ENCODE data around the gene UNC13A.

UNC13A gene

DNA sequence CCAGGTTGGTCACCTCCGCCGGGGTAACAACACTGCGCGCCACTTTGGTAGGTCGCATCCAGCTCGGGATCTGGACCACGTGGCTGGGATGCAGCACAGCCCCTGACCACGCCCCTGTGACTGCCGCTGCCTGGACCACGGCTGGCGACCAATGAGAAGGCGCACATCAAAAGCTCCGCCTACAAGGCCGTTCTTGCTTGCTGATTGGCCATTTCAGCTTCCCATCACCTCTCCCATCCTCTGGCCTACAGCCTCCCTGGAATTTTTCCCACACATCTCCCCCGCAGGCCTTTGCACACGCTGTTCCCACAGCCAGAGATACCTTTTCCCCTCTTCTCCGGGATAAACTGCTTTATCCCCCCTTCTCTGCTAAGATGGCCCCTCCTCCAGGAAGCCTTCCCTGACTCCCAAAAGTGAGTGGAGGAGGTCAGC lies 18.6 kb upstream of the UNC13A start:
- no peak for DNase-seq (ENCODE audit: low read depth in 2 of 2)

DNA sequence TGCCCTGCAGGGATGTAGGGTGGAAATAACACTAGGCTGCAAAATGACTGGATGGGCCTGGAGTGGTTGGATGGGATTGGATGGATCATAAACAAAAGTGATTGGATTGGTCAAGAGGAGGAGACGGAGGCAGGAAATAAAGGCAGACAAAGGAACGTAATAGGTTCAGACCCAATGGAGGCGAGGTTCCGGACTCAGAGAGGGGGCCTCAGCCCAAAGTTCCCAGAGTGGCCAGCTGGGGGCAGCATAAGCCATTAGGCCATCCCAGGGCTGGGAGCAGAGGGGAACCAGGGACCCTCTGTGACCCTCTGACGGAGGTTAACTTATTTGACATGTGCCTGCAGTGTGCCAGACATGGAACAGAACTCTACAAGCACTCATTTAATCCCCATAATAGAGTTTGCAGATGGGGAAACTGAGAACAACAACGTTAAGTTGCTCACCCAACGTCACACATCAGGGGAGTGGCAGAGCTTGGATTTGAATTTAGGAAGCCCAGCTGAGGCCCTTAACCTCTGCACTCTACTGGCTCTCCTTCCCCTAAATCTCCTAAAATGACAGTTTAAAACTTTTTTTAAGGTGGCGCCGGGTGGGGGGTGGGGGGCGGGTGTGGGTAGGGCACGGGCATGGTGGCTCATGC lies 15.8 kb upstream of the UNC13A start:
- DNase-seq (ENCODE audit: low read depth in 2 of 2), result peak; percentile 41 to 61

DNA sequence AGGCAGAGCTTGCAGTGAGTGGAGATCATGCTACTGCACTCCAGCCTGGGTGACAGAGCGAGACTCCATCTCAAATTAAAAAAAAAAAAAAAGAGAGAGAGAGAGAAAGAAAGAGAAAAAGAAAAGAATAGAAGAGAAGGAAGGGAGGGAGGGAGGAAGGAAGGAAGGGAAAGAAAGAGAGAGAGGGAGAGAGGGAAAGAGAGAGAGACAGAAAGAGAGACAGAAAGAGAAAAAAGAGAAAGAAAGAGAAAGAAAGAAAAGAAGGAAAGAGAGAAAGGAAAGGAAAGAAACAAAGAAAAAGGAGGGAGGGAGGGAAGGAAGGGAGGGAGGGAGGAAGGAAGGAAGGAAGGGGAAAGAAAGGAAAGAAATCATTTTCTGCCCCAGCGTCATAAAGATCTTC lies 7.0 kb upstream of the UNC13A start:
- DNase-seq (ENCODE audit: low read depth in 2 of 2), result no peak

DNA sequence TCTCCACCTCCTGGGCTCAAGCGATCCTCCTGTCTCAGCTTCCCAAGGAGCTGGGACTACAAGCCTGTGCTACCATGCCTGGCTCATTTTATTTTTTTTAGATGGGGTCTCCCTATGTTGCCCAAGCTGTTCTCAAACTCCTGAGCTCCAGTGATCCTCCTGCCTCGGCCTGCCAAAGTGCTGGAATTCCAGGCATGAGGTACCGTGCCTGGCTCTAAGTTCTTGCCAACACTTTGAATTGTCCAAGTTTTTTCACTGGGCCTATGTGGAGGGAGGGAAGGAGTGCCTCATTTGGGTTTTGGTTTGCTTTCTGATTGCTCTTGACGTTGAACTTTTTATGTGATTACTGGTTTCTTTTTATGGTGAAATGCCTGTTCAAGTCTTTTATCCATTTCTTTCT lies 4.4 kb upstream of the UNC13A start:
- DNase-seq (ENCODE audit: low read depth in 2 of 2), result no peak

DNA sequence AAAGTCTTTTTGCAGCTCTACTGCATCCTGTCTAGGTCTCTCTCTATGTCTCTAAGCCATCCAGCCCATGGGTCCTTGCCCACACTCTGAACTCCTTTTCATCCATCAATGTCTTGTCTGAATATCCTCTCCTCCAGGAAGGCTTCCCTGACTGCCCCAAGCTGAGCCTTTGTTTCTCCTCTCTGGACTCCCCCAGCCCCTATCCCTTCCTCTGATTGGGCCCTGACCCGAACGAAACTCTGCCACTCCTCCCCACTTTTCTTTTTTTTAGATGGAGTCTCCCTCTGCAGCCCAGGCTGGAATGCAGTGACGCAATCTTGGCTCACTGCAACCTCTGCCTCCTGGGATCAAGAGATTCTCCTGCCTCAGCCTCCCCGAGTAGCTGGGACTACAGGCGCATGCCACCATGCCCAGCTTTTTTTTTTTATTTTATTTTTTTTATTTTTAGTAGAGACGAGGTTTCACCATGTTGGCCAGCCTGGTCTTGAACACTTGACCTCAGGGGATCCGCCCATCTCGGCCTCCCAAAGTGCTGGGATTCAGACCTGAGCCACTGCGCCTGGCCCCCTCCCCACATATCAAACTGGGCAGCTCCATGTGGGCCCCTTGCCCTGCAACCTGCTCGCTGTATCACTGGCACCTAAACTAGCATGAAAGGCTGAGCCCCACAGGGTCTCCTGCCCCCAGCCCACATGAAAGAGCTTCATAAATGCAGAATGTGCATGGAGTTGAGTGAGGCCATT lies 870 bp upstream of the UNC13A start:
- no peak for DNase-seq (ENCODE audit: low read depth in 2 of 2)

GRCh38 chr19:17687141-17687856 lies 855 bp downstream of the UNC13A start:
- no peak for DNase-seq (ENCODE audit: low read depth in 2 of 2)

GRCh38 chr19:17686592-17687024 lies 1.5 kb downstream of the UNC13A start:
- no peak for DNase-seq (ENCODE audit: low read depth in 2 of 2)

DNA sequence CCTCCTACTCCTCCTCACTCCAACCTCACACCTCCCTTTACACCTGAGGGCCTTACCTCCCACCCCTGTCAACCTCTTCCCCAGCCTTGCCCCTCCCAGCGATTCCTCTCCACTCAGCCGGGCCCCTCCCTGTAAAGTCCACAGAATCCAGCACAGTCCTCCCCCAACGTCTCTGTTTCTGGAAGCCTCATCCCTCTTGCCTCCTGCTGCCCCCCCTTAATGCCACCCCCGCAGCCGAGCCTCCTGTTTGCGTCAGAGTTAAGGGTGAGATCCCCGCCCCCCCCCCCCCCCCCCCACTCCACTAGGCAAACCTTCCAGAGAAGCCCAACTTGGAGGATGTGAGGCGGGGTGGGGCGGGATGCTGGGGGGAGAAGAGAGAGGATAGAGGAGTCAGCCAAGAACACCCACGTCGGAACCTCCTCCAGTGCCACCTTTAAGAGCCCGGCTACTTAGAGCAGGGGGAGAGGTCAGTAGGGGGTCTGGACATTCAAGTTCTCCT lies 2.1 kb downstream of the UNC13A start:
- DNase-seq (ENCODE audit: low read depth in 2 of 2), result no peak

- no peak for DNase-seq (ENCODE audit: low read depth in 2 of 2)
Measured at GRCh38 chr19:17685451-17686022, 2.6 kb downstream of the UNC13A start.

DNA sequence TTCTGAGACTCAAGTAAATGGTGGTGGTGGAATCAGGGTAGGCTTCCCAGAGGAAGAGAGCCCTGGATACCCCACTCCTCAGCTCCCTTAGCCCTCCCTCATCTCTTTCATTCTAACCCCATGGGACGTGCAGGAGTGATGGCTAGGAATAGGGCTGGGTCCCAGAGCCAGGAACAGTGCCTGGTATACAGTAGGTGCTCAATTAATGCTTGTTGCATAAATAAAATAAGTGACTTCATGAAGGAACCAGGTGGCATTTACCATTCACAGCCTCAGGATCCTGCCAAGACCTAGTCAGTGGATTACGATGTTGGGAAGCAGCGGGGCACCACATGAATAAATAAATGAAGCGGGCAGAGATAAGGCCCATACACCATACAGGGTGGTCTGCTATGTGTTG lies 3.9 kb downstream of the UNC13A start:
- DNase-seq (ENCODE audit: low read depth in 2 of 2), result no peak

GRCh38 chr19:17683078-17683477 lies 5.1 kb downstream of the UNC13A start:
- no peak for DNase-seq (ENCODE audit: low read depth in 2 of 2)

GRCh38 chr19:17682273-17682672 lies 5.9 kb downstream of the UNC13A start:
- DNase-seq (ENCODE audit: low read depth in 2 of 2), result no peak

- peak in 1 of 2 donors; percentile 10 for DNase-seq (ENCODE audit: low read depth in 2 of 2)
Measured at GRCh38 chr19:17681505-17682125, 6.5 kb downstream of the UNC13A start.

- peak; percentile 27 to 30 for DNase-seq (ENCODE audit: low read depth in 2 of 2)
Measured at GRCh38 chr19:17680230-17680722, 7.9 kb downstream of the UNC13A start.

DNA sequence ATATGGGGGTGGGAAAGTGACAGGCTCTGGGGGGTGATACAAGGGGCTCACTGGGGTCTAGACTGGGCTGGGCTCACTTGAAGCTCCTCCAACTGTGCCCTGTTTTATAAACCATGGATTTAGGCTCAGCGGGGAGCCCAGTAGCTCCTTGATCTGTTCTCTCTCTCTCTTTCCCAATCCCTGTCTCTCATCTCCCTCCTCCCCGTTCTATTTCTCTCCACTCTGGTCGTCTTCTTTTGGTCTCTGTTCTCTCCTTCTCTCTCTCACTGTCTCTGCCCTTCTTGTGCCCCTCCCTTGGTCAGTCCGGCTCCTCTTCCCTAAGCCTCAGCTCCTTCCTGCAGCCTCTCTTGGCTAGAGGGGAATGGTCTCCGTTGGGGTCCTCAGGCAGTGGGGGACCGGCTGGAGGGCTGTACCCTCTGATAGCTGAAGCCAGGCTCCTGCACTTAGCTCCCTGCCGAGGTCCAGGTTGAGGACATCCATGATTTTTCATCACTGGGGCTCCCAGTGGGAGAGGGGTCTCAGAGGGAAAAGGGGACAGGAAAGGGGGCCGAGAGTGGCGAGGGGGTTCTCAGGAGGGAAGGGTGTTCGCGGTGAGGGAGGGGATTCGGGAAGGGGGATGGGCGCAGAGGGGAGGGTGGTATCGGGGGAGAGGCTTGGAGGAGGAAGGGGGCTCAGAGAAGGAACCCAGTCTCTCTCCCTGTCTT lies 8.5 kb downstream of the UNC13A start:
- no peak for DNase-seq (ENCODE audit: low read depth in 2 of 2)

DNA sequence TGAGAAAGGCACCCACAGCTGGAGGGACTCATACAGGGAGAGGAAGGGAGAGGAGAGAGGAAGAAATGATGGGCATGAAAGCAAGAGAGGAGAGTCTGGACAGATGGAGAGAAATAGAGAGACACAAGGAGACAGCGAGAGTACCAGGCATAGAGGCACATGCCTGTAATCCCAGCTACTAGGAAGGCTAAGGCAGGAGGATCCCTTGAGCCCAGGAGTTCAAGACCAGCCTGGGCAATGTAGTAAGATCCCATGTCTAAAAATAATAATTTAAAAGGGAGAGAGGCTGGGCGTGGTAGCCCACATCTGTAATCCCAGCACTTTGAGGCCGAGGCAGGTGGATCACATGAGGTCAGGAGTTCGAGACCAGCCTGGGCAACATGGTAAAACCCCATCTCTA lies 9.3 kb downstream of the UNC13A start:
- no peak for DNase-seq (ENCODE audit: low read depth in 2 of 2)

DNA sequence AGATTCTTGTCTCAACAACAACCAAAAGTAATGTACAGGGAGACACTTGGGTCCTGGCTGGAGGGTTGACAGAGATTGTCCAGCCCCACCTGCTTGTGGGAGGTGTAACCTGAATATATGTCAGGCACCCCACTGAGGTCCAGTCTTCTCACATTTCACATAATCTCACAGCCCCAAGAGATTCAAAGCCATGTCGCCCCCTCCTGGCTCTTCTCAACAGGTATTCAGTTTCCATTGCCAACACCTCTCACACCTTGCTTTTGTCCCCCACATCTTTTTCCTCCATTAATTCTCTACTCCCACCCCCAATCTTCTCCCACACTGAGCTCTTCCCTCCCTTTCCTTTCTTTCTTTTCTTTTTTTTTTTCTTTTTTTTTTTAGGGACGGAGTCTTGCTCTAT lies 11.2 kb downstream of the UNC13A start:
- DNase-seq (ENCODE audit: low read depth in 2 of 2), result no peak

DNA sequence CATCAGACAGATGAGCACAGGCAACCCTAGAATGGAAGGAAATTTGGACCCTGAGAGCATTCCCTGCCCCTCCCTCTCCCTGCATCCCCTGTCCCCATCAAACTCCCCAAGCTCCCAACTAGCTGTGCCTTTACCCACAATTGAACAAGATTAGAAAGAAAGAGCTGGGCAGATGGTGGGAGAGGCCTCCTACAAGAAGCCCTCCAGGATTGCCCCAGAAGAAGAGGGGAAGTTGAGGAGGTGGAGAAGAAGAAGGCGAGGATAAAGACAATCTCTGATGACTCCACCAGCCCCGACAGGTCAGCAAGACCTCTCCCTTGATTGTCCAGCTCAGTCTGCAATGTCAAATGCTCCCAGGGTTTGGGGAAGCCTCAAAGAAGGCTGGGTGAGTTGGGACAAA lies 11.9 kb downstream of the UNC13A start:
- DNase-seq (ENCODE audit: low read depth in 2 of 2), result no peak

DNA sequence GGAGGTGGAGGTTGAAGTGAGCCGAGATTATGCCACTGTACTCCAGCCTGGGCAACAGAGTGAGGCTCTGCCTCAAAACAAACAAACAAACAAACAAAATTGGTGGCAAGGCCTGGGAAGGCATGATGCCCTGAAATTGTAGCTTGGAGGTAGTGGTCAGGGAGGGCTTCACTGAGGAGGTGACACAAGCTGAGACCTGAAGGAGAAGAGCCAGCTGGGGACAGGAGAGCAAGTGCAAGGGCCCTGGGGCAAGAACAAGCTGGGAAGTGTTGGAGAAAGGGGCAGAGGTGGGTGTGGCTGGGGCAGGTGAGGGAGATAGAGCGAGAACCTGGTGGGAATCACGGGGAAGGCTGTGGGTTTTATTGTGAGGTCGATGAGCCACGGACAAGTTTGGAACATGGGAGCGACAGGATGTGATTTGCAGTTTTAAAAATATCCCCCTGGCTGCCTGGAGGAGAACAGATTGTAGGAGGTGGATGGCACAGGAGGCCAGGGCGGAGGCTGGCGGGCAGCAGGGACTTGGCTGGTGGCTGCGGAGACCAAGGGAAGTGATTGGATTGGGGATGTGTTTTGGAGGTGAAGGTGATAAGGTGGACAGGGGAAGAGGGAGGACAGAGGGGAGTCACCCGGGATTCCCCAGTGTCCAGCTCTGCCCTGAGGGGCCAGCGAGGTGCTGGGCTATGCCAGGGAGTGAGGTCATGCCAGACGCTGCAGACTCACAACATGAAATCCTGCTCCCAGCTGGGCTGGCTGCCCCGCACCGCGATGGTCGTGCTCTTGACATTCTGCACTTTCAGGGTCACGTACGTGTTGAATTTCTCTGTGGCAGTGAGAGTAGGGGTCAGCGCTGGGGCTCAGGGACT lies 14.0 kb downstream of the UNC13A start:
- no peak for DNase-seq (ENCODE audit: low read depth in 2 of 2)

DNA sequence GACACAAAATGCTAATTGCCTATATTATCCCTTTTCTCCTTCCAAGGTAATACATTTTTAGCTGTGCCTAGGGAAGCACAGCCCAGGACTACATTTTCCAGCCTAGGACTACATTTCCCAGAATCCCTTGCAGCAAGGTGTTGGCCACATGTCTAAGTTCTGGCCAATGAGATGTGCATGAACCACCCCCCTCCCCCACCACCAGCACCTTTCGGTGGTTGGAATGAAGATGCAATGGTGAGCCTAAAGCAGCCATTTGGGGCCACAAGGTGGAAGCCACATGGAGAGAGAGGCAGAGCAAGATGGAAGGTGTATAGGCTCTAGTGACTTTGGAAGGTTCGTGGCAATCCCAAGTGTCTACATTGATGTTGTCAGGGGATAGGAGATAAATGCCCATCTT lies 16.2 kb downstream of the UNC13A start:
- no peak for DNase-seq (ENCODE audit: low read depth in 2 of 2)
